Measurements from ENCODE around the gene LGI4. TPM values are rescaled to one million over a fixed set of nuclear protein-coding genes. Genes with fewer than 3 reads are reported as not detected.

Gene LGI4
- total and polyA plus RNA-seq, 2 experiments from 2014 or later: 3.4 to 4.3 TPM

DNA sequence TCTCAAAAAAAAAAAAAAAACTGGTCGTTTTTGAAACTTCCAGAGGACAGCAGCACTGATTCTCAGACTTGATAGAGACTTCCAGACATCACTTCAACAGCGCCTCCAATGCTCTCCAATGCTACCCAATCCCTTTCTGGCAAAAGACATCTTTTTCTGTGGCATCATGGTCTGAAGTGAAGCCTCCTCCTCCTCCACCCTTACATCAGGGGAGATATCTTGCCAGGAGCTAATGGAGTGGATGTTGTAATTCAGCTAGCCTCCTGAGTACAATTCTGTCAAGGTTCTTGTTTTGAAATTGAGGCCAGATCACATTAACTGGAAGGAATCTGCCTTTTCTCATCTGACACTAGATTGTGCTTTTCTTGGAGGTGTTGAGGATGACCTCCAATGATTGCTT lies 43.8 kb upstream of the LGI4 start (continued):
- TF ChIP-seq, protein P1, sequence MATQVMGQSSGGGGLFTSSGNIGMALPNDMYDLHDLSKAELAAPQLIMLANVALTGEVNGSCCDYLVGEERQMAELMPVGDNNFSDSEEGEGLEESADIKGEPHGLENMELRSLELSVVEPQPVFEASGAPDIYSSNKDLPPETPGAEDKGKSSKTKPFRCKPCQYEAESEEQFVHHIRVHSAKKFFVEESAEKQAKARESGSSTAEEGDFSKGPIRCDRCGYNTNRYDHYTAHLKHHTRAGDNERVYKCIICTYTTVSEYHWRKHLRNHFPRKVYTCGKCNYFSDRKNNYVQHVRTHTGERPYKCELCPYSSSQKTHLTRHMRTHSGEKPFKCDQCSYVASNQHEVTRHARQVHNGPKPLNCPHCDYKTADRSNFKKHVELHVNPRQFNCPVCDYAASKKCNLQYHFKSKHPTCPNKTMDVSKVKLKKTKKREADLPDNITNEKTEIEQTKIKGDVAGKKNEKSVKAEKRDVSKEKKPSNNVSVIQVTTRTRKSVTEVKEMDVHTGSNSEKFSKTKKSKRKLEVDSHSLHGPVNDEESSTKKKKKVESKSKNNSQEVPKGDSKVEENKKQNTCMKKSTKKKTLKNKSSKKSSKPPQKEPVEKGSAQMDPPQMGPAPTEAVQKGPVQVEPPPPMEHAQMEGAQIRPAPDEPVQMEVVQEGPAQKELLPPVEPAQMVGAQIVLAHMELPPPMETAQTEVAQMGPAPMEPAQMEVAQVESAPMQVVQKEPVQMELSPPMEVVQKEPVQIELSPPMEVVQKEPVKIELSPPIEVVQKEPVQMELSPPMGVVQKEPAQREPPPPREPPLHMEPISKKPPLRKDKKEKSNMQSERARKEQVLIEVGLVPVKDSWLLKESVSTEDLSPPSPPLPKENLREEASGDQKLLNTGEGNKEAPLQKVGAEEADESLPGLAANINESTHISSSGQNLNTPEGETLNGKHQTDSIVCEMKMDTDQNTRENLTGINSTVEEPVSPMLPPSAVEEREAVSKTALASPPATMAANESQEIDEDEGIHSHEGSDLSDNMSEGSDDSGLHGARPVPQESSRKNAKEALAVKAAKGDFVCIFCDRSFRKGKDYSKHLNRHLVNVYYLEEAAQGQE (IDR thresholded peaks at IDR 0.05; ENCODE audit: unreplicated experiment): no peak
- TF ChIP-seq, protein P2, sequence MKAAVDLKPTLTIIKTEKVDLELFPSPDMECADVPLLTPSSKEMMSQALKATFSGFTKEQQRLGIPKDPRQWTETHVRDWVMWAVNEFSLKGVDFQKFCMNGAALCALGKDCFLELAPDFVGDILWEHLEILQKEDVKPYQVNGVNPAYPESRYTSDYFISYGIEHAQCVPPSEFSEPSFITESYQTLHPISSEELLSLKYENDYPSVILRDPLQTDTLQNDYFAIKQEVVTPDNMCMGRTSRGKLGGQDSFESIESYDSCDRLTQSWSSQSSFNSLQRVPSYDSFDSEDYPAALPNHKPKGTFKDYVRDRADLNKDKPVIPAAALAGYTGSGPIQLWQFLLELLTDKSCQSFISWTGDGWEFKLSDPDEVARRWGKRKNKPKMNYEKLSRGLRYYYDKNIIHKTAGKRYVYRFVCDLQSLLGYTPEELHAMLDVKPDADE (IDR thresholded peaks at IDR 0.05): no peak
- TF ChIP-seq, protein P3, sequence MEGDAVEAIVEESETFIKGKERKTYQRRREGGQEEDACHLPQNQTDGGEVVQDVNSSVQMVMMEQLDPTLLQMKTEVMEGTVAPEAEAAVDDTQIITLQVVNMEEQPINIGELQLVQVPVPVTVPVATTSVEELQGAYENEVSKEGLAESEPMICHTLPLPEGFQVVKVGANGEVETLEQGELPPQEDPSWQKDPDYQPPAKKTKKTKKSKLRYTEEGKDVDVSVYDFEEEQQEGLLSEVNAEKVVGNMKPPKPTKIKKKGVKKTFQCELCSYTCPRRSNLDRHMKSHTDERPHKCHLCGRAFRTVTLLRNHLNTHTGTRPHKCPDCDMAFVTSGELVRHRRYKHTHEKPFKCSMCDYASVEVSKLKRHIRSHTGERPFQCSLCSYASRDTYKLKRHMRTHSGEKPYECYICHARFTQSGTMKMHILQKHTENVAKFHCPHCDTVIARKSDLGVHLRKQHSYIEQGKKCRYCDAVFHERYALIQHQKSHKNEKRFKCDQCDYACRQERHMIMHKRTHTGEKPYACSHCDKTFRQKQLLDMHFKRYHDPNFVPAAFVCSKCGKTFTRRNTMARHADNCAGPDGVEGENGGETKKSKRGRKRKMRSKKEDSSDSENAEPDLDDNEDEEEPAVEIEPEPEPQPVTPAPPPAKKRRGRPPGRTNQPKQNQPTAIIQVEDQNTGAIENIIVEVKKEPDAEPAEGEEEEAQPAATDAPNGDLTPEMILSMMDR (conservative IDR thresholded peaks at IDR 0.05; ENCODE audit: low read depth in 2 of 2): no peak
- TF ChIP-seq STAT1 (IDR thresholded peaks at IDR 0.05; ENCODE audit: unreplicated experiment) (no peak), JUNB (IDR thresholded peaks at IDR 0.05; ENCODE audit: unreplicated experiment) (no peak), EZH2 (IDR thresholded peaks at IDR 0.05; ENCODE audit: low read depth, unreplicated experiment) (no peak), ZNF114 (CRISPR knock-in tag; IDR thresholded peaks at IDR 0.05) (no peak), ZNF331 (CRISPR knock-in tag; IDR thresholded peaks at IDR 0.05; ENCODE audit: low read depth) (no peak), POLR2AphosphoS5 (IDR thresholded peaks at IDR 0.05; ENCODE audit: low read depth) (no peak)

DNA sequence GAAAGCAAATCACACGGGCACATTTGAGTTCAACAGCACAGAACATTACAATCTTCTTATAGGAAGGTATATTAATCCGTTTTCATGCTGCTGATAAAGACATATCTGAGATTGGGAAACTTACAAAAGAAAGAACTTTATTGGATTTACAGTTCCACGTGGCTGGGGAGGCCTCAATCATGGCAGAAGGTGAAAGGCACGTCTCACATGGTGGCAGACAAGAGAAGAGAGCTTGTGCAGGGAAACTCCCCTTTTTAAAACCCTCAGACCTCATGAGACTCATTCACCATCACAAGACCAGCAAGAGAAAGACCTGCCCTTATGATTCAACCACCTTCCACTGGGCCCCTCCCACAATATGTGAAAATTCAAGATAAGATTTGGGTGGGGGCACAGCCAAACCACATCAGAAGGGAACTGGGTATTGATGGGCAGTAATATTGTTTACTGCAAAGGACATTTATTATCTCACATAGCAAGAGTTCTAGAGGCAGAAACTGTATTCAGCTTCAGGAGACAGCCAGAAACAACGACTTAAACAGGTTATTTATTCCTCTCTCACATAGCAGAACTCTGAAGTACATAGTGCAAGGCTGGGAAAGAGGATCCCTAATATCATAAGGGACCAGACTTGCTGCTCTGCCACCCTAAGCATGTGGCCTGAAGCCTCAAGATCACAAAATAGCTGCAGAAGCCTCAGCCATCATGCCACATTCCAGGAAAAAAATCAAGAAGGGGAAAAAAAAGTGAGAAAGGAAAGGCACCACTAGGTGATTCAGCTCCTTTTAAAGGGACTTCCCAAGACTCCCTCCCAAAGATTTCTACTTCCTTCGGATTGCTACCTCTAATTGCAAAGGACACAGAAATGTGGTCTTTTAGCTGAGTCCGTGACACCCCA lies 42.8 kb upstream of the LGI4 start:
- Mint-ChIP-seq H3K9me3 (peaks cover 8% of the 10 kb centered on the region), H3K4me1 (peaks cover 5% of the 10 kb centered on the region; the same call in 1 of the 3 replicates), H3K4me3 (no peak overlapping the region), H3K36me3 (ENCODE audit: low read depth) (peaks cover 2% of the 10 kb centered on the region; the same call in 2 of the 3 replicates), H3K27ac (no peak overlapping the region), H3K27me3 (ENCODE audit: insufficient read depth, low read depth, poor library complexity) (peaks cover 5% of the 10 kb centered on the region)
- ATAC-seq (no peak), DNase-seq (ENCODE audit: low spot score) (no peak)
- H3K27me3 ChIP-seq (ENCODE audit: insufficient read depth): no peaks in the 10 kb centered on the region
- no peaks in the 10 kb centered on the region for H3F3A ChIP-seq (replicated peaks; ENCODE audit: low read depth)
- no peak for TF ChIP-seq EZH2phosphoT487 (IDR thresholded peaks at IDR 0.05; ENCODE audit: unreplicated experiment)
- no peak for TF ChIP-seq ZNF331 (CRISPR knock-in tag; IDR thresholded peaks at IDR 0.05; ENCODE audit: low read depth)
- no peak for TF ChIP-seq EZH2 (IDR thresholded peaks at IDR 0.05; ENCODE audit: low read depth, unreplicated experiment)
- TF ChIP-seq CREB1 (CRISPR knock-in tag; IDR thresholded peaks at IDR 0.05; ENCODE audit: low read depth): no peak
- TF ChIP-seq POLR2AphosphoS5 (IDR thresholded peaks at IDR 0.05; ENCODE audit: low read depth): no peak
- TF ChIP-seq, protein P1 (IDR thresholded peaks at IDR 0.05; ENCODE audit: unreplicated experiment): no peak
- TF ChIP-seq NANOG (IDR thresholded peaks at IDR 0.05; ENCODE audit: borderline replicate concordance): no peak
- no peak for TF ChIP-seq STAT1 (IDR thresholded peaks at IDR 0.05; ENCODE audit: unreplicated experiment)
- TF ChIP-seq JUNB (IDR thresholded peaks at IDR 0.05; ENCODE audit: unreplicated experiment): no peak
- no peaks in the 10 kb centered on the region for H3K36me3 ChIP-seq (ENCODE audit: insufficient read depth)
- no peaks in the 10 kb centered on the region for H4K20me1 ChIP-seq (replicated peaks; ENCODE audit: insufficient read depth)
- H3K79me2 ChIP-seq (replicated peaks; ENCODE audit: insufficient read depth): no peaks in the 10 kb centered on the region
- no peaks in the 10 kb centered on the region; the same call in 1 of the 2 replicates for H3K9me2 ChIP-seq (ENCODE audit: insufficient read depth)
- no peak overlapping the region for H3K4me3 ChIP-seq
- no peak overlapping the region for H3K27ac ChIP-seq (ENCODE audit: low read depth)
- H3K4me1 ChIP-seq (ENCODE audit: insufficient read depth): 0 out of 2 replicates have a peak, but pooled peaks cover 5% of the 10 kb centered on the region
- H2AFZ ChIP-seq: no peak overlapping the region
- no peak overlapping the region for H3K4me2 ChIP-seq

All from GM23338 (cell line).